ENCODE results near the gene CLEC4C.

- TF ChIP-seq CTCF (conservative IDR thresholded peaks at IDR 0.05; ENCODE audit: low read depth, low read length) (no peak), EZH2phosphoT487 (IDR thresholded peaks at IDR 0.05; ENCODE audit: borderline replicate concordance, low read length) (no peak)
Measured at GRCh38 chr12:7758766-7759140, 11.6 kb upstream of the CLEC4C start.

Measured in PC-3 (cell line).